Measurements from ENCODE around the gene RPRD1A.
A peak's percentile ranks its signal among the peaks of the same experiment; 100 is the strongest.
"Not testable (repeated sequence)": the region's sequence is repeated elsewhere in the genome, so short reads cannot be mapped to it uniquely, and the experiment has no call there.

Gene RPRD1A, protein sequence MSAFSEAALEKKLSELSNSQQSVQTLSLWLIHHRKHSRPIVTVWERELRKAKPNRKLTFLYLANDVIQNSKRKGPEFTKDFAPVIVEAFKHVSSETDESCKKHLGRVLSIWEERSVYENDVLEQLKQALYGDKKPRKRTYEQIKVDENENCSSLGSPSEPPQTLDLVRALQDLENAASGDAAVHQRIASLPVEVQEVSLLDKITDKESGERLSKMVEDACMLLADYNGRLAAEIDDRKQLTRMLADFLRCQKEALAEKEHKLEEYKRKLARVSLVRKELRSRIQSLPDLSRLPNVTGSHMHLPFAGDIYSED

DNA sequence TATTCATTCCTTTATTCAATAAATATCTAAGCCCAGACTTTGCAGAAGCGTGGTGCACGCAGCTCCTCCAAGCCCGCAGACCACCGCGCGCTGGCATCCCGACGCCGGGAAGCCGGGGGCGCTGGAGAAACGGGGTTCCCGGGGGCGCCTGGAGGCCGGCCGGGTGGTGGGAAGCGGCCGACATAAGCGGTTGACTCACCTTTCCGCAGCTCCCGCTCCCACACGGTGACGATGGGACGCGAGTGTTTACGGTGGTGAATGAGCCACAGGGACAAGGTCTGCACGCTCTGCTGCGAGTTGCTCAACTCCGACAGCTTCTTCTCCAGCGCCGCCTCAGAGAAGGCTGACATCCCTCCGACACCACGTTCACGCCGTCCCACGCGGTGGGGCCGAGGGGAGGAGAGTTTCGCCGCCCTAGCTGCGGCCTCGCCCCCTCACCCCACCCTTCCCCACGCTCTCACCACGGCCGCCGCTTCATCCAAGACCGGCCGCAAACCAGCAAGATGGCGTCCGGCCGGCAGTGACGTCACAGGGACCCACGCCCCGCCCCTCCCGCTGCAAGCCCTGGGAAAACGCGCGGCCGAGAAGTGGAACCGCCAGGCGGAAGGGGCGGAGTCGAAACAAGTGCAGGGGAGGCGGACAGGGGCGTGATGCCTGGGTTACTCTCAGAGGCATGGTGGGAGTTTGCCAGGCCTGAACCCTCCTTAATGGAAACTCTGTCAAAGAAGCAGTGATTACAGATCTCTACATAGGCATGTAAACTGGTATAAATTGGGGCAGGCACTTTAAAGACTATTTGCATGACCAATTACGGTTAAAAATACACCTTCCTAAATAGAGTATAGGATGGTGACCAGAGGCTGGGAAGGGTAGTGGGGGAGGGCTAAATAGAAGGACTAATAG is at the start of gene RPRD1A:
RPRD1A (minus strand) TSS at position 505 of the 903 bp plus-strand sequence; CDS start at position 350, 155 bp downstream.
- peak; percentile 94 for DNase-seq (ENCODE audit: low spot score)

DNA sequence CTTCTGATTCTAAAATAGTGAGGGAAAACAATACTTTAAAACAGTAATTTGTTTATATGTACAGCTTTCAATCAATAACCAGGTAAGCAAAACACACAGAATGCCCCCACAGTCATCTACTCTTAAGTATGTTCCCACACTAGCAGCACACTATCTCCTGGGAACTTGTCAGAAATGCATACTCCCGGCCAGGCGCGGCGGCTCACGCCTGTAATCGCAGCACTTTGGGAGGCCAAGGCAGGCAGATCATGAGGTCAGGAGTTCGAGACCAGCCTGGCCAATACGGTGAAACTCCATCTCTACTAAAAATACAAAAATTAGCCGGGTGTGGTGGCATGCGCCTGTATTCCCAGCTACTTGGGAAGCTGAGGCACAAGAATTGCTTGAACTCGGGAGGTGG is 49.4 kb upstream of the RPRD1A start:
- not testable (repeated sequence) for DNase-seq (ENCODE audit: low spot score)

DNA sequence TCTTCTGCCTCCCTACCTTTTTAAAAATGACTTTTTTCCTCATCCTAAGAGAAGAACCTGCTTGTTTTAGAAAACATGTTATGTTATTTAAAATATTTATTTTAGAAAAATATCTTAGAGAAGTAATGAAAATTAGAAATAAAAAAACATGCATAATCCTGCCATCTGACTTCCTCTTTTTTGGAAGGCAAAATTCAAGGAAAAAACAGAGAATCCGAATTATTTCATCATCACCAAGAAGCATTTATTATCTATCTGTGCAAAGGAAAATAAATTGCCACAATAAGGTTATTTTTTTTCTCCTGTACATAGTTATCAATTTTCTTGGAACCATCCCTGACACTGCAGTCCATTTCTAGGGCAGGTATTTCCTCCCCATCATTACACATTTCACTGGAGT is 47.4 kb upstream of the RPRD1A start:
- DNase-seq (ENCODE audit: low spot score): no peak

DNA sequence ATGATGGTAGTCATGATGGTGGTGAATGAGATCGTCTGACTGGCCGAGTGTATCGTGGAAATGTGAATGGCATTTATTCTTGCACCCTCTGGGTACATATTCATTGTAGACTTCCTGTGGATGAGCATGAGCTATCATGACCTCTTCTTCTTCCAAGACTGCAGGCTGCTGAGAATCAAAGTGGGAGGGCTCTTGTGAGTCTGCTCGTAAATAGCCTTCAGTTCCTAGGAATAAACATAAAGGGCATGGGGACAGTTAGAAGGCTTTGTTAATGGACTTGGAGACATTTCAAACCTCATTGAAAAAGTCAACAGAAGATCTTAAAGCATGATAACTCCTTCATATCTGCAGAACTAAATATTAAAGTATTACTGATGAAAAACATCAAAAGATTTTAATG is 46.9 kb upstream of the RPRD1A start:
- no peak for DNase-seq (ENCODE audit: low spot score)

DNA sequence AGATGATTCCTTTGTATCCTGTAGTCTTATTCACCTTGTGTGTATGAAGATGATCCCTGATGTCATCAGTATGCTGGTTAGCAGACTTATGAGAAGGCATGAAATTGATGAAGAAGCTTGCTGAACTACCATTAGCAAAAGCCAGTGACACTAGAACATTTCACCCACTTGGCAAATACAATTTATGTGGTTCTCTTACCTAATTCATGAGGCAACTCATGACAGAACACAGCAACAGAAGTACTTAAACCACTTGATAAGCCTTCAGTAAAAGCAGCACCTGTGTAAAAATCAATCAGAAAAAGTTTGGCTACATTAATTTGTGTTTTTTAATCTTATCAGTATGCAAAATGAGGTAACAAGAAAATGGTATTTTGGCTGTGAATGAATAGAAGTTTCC is 44.9 kb upstream of the RPRD1A start:
- DNase-seq (ENCODE audit: low spot score): no peak

DNA sequence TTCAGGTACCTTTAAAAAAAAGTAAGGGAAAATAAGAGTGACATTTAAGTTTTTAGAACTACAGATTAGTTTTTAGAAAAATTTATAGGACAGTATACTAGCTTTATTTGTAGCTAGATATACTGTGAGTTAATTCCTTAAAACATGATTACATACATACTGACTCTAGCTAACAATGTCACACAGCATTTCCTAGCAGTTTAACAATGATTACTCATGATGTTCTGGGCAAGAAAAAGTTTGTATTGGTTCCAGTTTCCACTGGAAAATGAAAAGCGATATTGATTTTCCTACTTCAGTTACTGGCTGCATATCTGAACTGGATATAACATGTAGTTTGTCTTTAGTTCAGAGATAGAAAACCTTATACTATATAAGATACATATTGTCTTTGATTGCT is 42.4 kb upstream of the RPRD1A start:
- no peak for DNase-seq (ENCODE audit: low spot score)

DNA sequence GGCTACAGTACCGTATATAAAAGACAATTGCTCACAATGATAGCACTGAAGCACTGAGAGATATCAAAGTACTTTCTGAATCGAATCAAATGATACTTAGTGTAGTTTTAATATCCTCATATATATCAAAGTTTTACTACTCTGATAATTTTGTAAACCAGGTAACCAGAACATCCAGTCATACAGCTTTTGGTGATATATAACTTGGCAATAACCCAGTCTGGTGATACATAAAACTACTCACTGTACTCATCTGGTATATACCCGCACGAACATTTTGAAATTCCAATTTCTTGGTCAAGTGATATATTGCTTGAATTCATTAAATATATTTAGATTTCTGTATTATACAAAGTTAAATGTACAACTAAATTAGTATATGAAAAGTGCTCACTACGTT is 41.2 kb upstream of the RPRD1A start:
- DNase-seq (ENCODE audit: low spot score): no peak

DNA sequence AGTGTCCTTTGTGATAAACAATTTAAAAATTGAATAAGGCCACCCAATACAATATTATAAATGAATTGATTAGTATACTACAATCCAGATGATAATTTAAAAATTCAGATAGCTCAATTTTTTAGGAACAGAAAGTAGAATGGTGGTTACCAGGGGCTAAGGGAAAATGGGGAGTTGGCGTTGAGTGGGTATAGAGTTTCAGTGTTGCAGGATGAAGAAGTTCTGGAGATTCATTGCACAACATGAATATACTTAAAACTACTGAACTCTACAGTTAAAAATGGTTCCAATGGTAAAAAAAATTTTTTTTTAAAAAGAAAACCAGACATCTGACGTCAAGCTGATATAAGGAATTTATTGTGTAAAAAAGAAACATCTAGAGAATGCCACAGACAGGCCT is 40.8 kb upstream of the RPRD1A start:
- no peak for DNase-seq (ENCODE audit: low spot score)

DNA sequence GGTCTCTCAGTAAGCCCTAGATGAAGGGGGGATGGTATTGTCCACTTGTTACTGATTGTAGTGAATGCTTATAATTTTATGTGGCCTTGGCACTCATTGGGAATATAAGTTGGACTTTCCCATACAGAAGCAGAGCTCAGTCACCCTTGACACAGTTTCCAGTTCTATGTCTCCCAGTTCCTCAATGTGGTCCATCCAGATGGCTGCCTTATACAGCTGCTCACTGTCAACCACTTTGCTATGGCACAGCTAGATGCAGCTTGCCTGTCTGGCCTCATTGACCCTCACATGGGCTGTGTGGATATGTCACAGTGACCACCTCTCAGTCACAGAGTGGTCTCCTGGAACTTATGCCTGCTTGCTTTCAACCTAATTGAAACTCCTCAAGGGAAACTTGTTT is 40.1 kb upstream of the RPRD1A start:
- DNase-seq (ENCODE audit: low spot score): no peak

DNA sequence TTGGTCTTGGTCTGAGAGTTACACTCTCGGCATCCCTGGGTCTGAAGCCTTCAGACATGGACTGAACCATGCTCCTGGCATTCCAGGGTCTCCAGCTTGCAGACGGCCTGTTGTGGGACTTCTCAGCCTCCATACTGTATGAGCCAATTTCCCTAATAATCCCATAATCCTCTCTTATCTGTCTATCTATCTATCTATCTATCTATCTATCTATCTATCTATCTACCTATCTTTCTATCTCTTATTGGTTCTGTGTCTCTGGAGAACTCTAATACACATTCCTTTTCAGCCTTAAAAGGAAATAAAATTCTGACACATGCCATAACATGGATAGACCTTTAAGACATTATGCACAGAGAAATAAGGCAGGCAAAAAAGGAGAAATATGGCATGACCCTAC is 37.4 kb upstream of the RPRD1A start:
- DNase-seq (ENCODE audit: low spot score): no peak

DNA sequence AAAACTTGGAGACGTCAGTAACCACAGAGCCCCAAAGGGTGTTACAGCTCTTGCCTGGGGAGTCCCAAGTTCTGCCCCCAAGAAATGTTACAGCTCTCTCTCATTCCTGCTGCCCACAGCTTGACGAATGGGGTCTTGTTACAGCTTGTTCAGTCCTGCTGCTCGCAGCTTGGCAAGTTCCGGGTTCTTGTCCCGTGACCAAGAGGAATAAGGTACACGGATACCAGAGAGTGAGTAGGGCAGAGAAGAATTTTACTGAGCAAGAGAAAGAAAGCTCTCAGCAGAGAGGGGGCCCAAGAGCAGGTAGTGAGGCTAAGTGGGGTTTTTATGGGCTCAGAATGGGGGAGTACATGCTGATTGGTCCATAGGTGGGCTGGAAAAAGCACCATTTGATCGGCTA is 34.6 kb upstream of the RPRD1A start:
- DNase-seq (ENCODE audit: low spot score): no peak

DNA sequence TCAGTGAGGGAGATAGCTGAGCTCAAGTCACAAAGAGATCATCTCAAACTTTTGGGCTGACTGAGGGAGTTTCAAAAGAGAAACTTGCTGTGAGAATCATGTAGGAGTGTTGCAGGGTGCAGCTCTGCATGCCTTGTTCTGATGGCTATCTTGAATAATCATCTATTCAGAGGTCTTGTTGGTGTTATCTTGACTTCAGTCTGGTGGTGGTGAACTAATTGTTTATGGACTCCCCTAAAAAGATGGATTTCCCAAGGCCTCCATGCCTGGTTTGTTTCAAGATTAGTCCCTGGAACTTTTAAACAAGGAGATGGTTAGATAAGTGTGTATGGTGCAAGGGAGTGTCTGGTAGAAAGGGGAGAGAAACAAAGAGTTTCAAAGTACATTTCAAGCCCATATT is 32.0 kb upstream of the RPRD1A start:
- no peak for DNase-seq (ENCODE audit: low spot score)

DNA sequence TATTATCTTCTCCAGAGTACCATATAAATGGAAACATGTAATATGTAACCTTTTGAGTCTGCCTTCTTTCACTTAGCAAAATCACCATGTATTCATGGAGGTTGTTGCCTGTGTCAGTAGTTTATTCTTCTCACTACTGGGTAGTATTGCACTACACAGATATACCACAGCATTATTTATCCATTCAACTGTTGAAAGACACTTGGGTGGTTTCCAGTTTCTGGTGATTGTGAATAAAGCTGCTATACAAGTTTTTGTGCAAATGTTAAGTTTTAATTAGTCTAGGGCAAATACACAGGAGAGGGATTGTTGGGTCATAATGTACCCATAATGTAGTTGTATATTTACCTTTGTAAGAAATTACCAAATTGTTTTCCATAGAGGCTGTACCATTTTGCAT is 29.6 kb upstream of the RPRD1A start:
- no peak for DNase-seq (ENCODE audit: low spot score)

DNA sequence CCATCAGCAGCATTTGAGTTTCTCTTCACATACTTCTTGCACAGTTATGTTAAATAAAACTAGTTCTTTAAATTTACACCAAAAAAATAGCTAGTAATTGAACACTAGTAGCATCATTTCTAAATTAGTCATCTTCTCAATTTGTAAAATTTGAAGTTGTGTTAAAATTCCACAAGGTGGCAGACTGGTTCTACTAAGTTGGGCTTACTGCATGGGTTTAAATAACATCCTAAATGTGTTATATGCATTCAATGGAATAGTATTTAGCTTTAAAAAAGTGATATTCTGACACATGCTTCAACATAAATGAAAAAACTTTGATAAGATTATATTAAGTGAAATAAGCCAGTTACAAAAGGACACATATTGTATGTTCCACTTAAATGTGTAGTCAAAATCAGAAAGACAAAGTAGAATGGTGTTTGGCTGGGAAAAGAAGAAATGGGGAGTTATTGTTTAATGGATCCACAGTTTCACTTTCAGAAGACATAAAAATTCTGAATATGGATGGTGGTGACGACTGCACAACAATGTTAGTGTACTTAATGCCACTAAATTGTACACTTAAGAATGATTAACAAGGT is 28.7 kb upstream of the RPRD1A start:
- DNase-seq (ENCODE audit: low spot score): peak; percentile 43

DNA sequence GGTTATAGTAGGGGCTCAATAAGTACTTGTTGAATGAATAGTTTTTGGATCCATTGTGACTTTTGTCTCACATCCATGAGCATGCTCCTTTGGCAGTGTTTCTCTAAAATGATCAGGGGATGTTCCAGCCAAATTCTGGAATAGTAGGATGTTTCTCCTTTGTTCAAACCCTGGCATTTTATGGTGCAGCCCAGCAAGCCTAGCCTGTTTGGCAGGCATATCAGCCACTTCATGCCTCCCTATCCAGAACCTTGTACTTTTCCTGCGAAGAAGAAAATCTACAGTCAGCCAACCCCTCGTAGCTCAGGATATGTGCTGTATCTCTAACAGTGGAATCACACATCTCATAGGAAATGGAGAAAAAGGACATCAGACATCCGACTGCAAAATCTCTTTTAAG is 27.1 kb upstream of the RPRD1A start:
- DNase-seq (ENCODE audit: low spot score): no peak

DNA sequence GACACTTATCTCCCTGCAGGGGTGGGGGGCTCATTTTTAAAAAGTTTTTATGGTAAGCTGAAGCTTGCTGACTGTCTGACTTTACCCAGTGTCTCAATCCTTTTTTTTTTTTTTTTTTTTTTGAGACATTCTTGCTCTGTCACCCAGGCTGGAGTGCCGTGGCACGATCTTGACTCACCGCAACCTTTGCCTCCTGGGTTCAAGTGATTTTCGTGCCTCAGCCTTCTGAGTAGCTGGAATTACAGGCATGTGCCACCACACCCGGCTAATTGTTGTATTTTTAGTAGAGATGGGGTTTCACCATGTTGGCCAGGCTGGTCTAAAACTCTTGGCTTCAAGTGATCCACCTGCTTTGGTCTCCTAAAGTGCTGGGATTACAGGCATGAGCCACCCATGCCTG is 24.8 kb upstream of the RPRD1A start:
- DNase-seq (ENCODE audit: low spot score): not testable (repeated sequence)

DNA sequence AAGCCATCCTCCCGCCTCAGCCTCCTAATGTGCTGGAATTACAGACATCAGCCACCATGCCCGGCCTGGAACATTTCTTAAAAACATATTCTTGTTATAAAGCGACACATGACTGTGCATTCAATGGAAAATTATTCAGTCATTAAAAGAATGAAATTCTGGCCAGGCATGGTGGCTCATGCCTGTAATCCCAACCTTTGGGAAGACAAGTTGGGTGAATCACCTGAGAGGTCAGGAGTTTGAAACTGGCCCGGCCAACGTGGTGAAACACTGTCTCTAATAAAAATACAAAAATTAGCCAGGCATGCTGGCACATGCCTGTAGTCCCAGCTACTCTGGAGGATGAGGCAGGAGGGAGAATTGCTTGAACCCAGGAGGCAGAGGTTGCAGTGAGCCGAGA is 21.6 kb upstream of the RPRD1A start:
- DNase-seq (ENCODE audit: low spot score): no peak

DNA sequence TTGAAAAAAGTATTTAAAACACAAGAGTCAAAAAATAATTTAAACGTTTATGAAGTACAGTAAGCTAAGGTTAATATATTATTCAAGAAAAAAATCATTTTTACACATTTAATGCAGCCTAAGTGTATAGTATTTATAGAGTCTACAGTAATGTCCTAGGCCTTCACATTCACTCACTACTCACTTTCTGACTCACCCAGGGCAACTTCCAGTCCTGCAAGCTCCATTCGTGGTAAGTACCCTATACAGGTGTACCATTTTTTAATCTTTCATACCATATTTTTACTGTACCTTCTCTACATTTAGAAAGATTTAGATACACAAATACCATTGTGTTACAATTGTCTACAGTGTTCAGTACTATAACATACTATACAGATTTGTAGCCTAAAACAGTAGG is 20.9 kb upstream of the RPRD1A start:
- DNase-seq (ENCODE audit: low spot score): no peak

DNA sequence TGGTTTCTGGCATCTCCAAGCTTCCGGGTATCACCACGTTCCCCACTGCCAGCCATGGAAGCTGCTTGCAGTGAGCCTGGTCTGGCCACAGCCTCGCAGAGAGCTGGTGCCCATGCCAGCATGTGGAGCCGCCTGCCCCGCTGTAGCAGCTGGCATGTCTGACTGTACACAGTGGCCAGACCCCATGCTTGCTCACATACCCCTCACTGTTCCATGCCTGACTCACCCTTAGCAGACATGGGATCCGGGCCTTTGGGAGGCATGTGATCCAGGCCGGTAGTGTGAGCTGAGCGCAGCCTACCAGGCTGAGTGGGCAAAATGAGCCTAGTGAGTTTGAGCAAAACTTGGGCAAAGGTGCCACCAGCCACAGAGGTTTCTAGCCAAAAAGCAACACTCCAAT is 18.8 kb upstream of the RPRD1A start:
- DNase-seq (ENCODE audit: low spot score): no peak

DNA sequence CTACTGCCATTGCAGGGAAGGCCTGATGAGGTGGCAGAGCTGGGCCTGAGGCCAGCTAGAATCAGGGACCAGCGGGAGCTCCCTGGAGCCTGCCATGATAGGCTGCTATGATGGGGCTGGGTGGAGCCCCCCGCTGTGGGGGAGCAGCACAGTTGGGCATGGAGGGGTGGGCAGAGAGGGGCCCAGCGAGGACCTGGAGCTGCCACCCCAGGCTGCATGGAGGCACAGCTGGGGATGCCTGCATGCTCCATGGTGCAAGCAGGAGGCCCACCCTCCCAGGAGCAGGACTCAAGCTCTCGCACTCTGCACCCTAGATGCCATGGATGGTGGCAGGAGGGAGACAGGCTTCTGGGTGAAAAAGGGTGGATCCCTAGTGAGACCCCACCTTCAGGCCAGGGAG is 17.8 kb upstream of the RPRD1A start:
- no peak for DNase-seq (ENCODE audit: low spot score)

DNA sequence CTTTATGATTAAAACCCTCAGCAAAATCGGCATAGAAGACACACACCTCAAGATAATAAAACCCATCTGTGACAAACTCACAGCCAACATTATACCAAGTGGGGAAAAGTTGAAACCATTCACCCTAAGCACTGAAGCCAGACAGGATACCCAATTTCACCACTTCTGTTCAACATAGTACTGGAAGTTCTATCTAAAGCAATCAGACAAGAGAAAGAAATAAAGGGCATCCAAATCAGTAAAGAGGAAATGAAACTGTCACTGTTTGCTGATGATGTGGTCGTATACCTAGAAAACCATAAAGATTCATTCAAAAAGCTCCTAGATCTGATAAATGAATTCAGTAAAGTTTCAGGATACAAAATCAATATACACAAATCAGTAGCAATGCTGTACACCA is 16.4 kb upstream of the RPRD1A start:
- DNase-seq (ENCODE audit: low spot score): no peak

DNA sequence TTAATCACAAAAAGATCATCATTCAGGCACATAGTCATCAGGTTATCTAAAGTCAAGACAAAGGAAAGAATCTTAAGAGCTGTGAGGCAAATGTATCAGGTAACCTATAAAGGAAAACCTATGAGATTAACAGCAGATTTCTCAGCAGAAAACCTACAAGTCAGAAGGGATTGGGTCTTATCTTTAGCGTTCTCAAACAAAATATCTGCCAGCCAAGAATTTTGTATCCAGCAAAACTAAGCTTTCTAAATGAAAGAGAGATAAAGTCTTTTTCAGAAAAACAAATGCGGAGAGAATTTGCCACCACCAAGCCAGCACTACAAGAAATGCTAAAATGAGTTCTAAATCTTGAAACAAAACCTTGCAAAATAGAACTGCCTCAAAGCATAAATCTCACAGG is 13.8 kb upstream of the RPRD1A start:
- not testable (repeated sequence) for DNase-seq (ENCODE audit: low spot score)
